Measurements from ENCODE around the gene SAMM50. TPM values are rescaled to one million over a fixed set of nuclear protein-coding genes. Genes with fewer than 3 reads are reported as not detected.

SAMM50 gene
- polyA plus RNA-seq = 10 to 100 TPM; 45.4 to 66.9 (median 56.4) TPM
- long read RNA-seq, donor 1, transcript SAMM50-201 (15 exons, 1,717 nt) = major isoform, 45 of 76 reads
- long read RNA-seq, donor 1, transcript SAMM50-206 (3 exons, 3,248 nt) = minor isoform, 5 of 76 reads
- long read RNA-seq, donor 1, partial matches to known transcripts = 26 of 76 reads
- long read RNA-seq, donor 1, other reads (novel, unspliced or antisense) = 0 of 76 reads
- long read RNA-seq, donor 2, transcript SAMM50-201 (15 exons, 1,717 nt) = major isoform, 13 of 19 reads
- long read RNA-seq, donor 2, partial matches to known transcripts = 6 of 19 reads
- long read RNA-seq, donor 2, other reads (novel, unspliced or antisense) = 0 of 19 reads
- long read RNA-seq, donor 3, transcript SAMM50-201 (15 exons, 1,717 nt) = major isoform, 7 of 16 reads
- long read RNA-seq, donor 3, partial matches to known transcripts = 6 of 16 reads
- long read RNA-seq, donor 3, other reads (novel, unspliced or antisense) = 0 of 16 reads
- long read RNA-seq, donor 4 = 0 reads
- long read RNA-seq, donor 5, partial matches to known transcripts = 12 of 17 reads
- long read RNA-seq, donor 5, other reads (novel, unspliced or antisense) = 0 of 17 reads
- long read RNA-seq, donor 6, transcript SAMM50-201 (15 exons, 1,717 nt) = major isoform, 13 of 43 reads
- long read RNA-seq, donor 6, partial matches to known transcripts = 29 of 43 reads
- long read RNA-seq, donor 6, other reads (novel, unspliced or antisense) = 0 of 43 reads
- long read RNA-seq, donor 7, transcript SAMM50-201 (15 exons, 1,717 nt) = major isoform, 31 of 50 reads
- long read RNA-seq, donor 7, partial matches to known transcripts = 15 of 50 reads
- long read RNA-seq, donor 7, other reads (novel, unspliced or antisense) = 0 of 50 reads
- long read RNA-seq, donor 8 = 0 reads
- long read RNA-seq, donor 9, transcript SAMM50-201 (15 exons, 1,717 nt) = major isoform, 5 of 5 reads
- long read RNA-seq, donor 9, partial matches to known transcripts = 0 of 5 reads
- long read RNA-seq, donor 9, other reads (novel, unspliced or antisense) = 0 of 5 reads
- long read RNA-seq, donor 10, transcript SAMM50-201 (15 exons, 1,717 nt) = major isoform, 11 of 37 reads
- long read RNA-seq, donor 10, partial matches to known transcripts = 22 of 37 reads
- long read RNA-seq, donor 10, other reads (novel, unspliced or antisense) = 0 of 37 reads

GRCh38 chr22:43955040-43955882 is at the start of gene SAMM50:
Gene SAMM50 (plus strand): TSS chr22:43955442. CDS start chr22:43955578, 136 bp downstream.
- H3K27ac ChIP-seq (ENCODE audit: low read depth in 1 of 3, low read length in 2 of 3) = peak within 1 kb of the TSS; percentile 76 to 95 (median 88)
- 0 to 1% (median 0%) methylated on average over 68 to 74 of the region's 74 CpGs for WGBS, 3 donors
- H3K4me1 ChIP-seq (ENCODE audit: control insufficient read depth in 3 of 3, insufficient read depth in 2 of 3, low read depth in 1 of 3, low read length in 2 of 3) = peaks cover 0 to 8% (median 5%) of the 10 kb centered on the region in 3 donors
- no peaks in the 10 kb centered on the region for H3K36me3 ChIP-seq (ENCODE audit: control insufficient read depth in 3 of 3, insufficient read depth in 2 of 3, low read depth in 1 of 3, low read length in 3 of 3)
- FAIRE-seq = no peak
- peak within 1 kb of the TSS; percentile 55 to 90 (median 82) for H3K4me3 ChIP-seq (ENCODE audit: low read depth in 1 of 3, low read length in 3 of 3)
- H3K9me3 ChIP-seq (ENCODE audit: control insufficient read depth in 2 of 2, insufficient read depth in 1 of 2, low read depth in 1 of 2, low read length in 1 of 2) = no peaks in the 10 kb centered on the region
- H3K27me3 ChIP-seq (ENCODE audit: control insufficient read depth in 3 of 3, insufficient read depth in 3 of 3, low read length in 3 of 3) = no peaks in the 10 kb centered on the region
- peak; percentile 95 to 96 for DNase-seq

GRCh38 chr22:43905681-43906080 is 49.6 kb upstream of the SAMM50 start:
- 46 to 62% (median 60%) methylated on average over 7 of the region's 7 CpGs for WGBS, 3 donors
- no peaks in the 10 kb centered on the region for H3K27me3 ChIP-seq (ENCODE audit: control insufficient read depth in 3 of 3, insufficient read depth in 3 of 3, low read length in 3 of 3)

GRCh38 chr22:43909708-43910107 is 45.5 kb upstream of the SAMM50 start:
- FAIRE-seq (no peak), DNase-seq (no peak)
- 80 to 92% (median 83%) methylated on average over 1 of the region's 1 CpG for WGBS, 3 donors
- H3K27ac ChIP-seq (ENCODE audit: low read depth in 1 of 3, low read length in 2 of 3) = no peak overlapping the region
- no peaks in the 10 kb centered on the region for H3K9me3 ChIP-seq (ENCODE audit: control insufficient read depth in 2 of 2, insufficient read depth in 1 of 2, low read depth in 1 of 2, low read length in 1 of 2)
- H3K4me3 ChIP-seq (ENCODE audit: low read depth in 1 of 3, low read length in 3 of 3) = no peak overlapping the region
- no peaks in the 10 kb centered on the region for H3K36me3 ChIP-seq (ENCODE audit: control insufficient read depth in 3 of 3, insufficient read depth in 2 of 3, low read depth in 1 of 3, low read length in 3 of 3)
- H3K4me1 ChIP-seq (ENCODE audit: control insufficient read depth in 3 of 3, insufficient read depth in 2 of 3, low read depth in 1 of 3, low read length in 2 of 3) = no peaks in the 10 kb centered on the region
- no peaks in the 10 kb centered on the region for H3K27me3 ChIP-seq (ENCODE audit: control insufficient read depth in 3 of 3, insufficient read depth in 3 of 3, low read length in 3 of 3)

More at GRCh38 chr22:43905681-43906080, 49.6 kb upstream of the SAMM50 start:
- no peaks in the 10 kb centered on the region for H3K9me3 ChIP-seq (ENCODE audit: control insufficient read depth in 2 of 2, insufficient read depth in 1 of 2, low read depth in 1 of 2, low read length in 1 of 2)
- FAIRE-seq (no peak), DNase-seq (no peak)
- H3K27ac ChIP-seq (ENCODE audit: low read depth in 1 of 3, low read length in 2 of 3) = no peak overlapping the region
- no peaks in the 10 kb centered on the region for H3K4me1 ChIP-seq (ENCODE audit: control insufficient read depth in 3 of 3, insufficient read depth in 2 of 3, low read depth in 1 of 3, low read length in 2 of 3)
- no peak overlapping the region for H3K4me3 ChIP-seq (ENCODE audit: low read depth in 1 of 3, low read length in 3 of 3)
- H3K36me3 ChIP-seq (ENCODE audit: control insufficient read depth in 3 of 3, insufficient read depth in 2 of 3, low read depth in 1 of 3, low read length in 3 of 3) = no peaks in the 10 kb centered on the region

GRCh38 chr22:43910178-43910695 is 45.0 kb upstream of the SAMM50 start:
- H3K27me3 ChIP-seq (ENCODE audit: control insufficient read depth in 3 of 3, insufficient read depth in 3 of 3, low read length in 3 of 3) = no peaks in the 10 kb centered on the region
- no peaks in the 10 kb centered on the region for H3K36me3 ChIP-seq (ENCODE audit: control insufficient read depth in 3 of 3, insufficient read depth in 2 of 3, low read depth in 1 of 3, low read length in 3 of 3)
- H3K4me1 ChIP-seq (ENCODE audit: control insufficient read depth in 3 of 3, insufficient read depth in 2 of 3, low read depth in 1 of 3, low read length in 2 of 3) = no peaks in the 10 kb centered on the region
- WGBS, 3 donors = 59 to 67% (median 61%) methylated on average over 6 of the region's 6 CpGs
- H3K27ac ChIP-seq (ENCODE audit: low read depth in 1 of 3, low read length in 2 of 3) = no peak overlapping the region
- no peaks in the 10 kb centered on the region for H3K9me3 ChIP-seq (ENCODE audit: control insufficient read depth in 2 of 2, insufficient read depth in 1 of 2, low read depth in 1 of 2, low read length in 1 of 2)
- DNase-seq = no peak
- no peak overlapping the region for H3K4me3 ChIP-seq (ENCODE audit: low read depth in 1 of 3, low read length in 3 of 3)
- FAIRE-seq = no peak

GRCh38 chr22:43911351-43911750 is 43.9 kb upstream of the SAMM50 start:
- Histone ChIP-seq H3K4me3 (ENCODE audit: low read depth in 1 of 3, low read length in 3 of 3) (no peak overlapping the region), H3K27ac (ENCODE audit: low read depth in 1 of 3, low read length in 2 of 3) (no peak overlapping the region), H3K27me3 (ENCODE audit: control insufficient read depth in 3 of 3, insufficient read depth in 3 of 3, low read length in 3 of 3) (no peaks in the 10 kb centered on the region), H3K9me3 (ENCODE audit: control insufficient read depth in 2 of 2, insufficient read depth in 1 of 2, low read depth in 1 of 2, low read length in 1 of 2) (no peaks in the 10 kb centered on the region), H3K36me3 (ENCODE audit: control insufficient read depth in 3 of 3, insufficient read depth in 2 of 3, low read depth in 1 of 3, low read length in 3 of 3) (no peaks in the 10 kb centered on the region), H3K4me1 (ENCODE audit: control insufficient read depth in 3 of 3, insufficient read depth in 2 of 3, low read depth in 1 of 3, low read length in 2 of 3) (no peaks in the 10 kb centered on the region)
- DNase-seq = no peak
- FAIRE-seq = no peak
- WGBS, 3 donors = 10 to 21% (median 16%) methylated on average over 4 of the region's 4 CpGs

- H3K4me1 ChIP-seq (ENCODE audit: control insufficient read depth in 3 of 3, insufficient read depth in 2 of 3, low read depth in 1 of 3, low read length in 2 of 3) = no peaks in the 10 kb centered on the region
- WGBS, 3 donors = 77 to 92% (median 90%) methylated on average over 5 to 6 of the region's 6 CpGs
- H3K36me3 ChIP-seq (ENCODE audit: control insufficient read depth in 3 of 3, insufficient read depth in 2 of 3, low read depth in 1 of 3, low read length in 3 of 3) = no peaks in the 10 kb centered on the region
- FAIRE-seq = no peak
- peaks cover 0 to 3% (median 0%) of the 10 kb centered on the region in 3 donors for H3K27me3 ChIP-seq (ENCODE audit: control insufficient read depth in 3 of 3, insufficient read depth in 3 of 3, low read length in 3 of 3)
- no peak for DNase-seq
- no peak overlapping the region for H3K4me3 ChIP-seq (ENCODE audit: low read depth in 1 of 3, low read length in 3 of 3)
- H3K9me3 ChIP-seq (ENCODE audit: control insufficient read depth in 2 of 2, insufficient read depth in 1 of 2, low read depth in 1 of 2, low read length in 1 of 2) = no peaks in the 10 kb centered on the region
- no peak overlapping the region for H3K27ac ChIP-seq (ENCODE audit: low read depth in 1 of 3, low read length in 2 of 3)
Observed at GRCh38 chr22:43917521-43917920, 37.7 kb upstream of the SAMM50 start.

- Histone ChIP-seq H3K4me3 (ENCODE audit: low read depth in 1 of 3, low read length in 3 of 3) (no peak overlapping the region), H3K27ac (ENCODE audit: low read depth in 1 of 3, low read length in 2 of 3) (no peak overlapping the region), H3K9me3 (ENCODE audit: control insufficient read depth in 2 of 2, insufficient read depth in 1 of 2, low read depth in 1 of 2, low read length in 1 of 2) (no peaks in the 10 kb centered on the region), H3K4me1 (ENCODE audit: control insufficient read depth in 3 of 3, insufficient read depth in 2 of 3, low read depth in 1 of 3, low read length in 2 of 3) (no peaks in the 10 kb centered on the region), H3K36me3 (ENCODE audit: control insufficient read depth in 3 of 3, insufficient read depth in 2 of 3, low read depth in 1 of 3, low read length in 3 of 3) (no peaks in the 10 kb centered on the region), H3K27me3 (ENCODE audit: control insufficient read depth in 3 of 3, insufficient read depth in 3 of 3, low read length in 3 of 3) (peaks cover 0 to 3% (median 0%) of the 10 kb centered on the region in 3 donors)
- DNase-seq (no peak), FAIRE-seq (no peak)
- 60 to 78% (median 74%) methylated on average over 16 of the region's 16 CpGs for WGBS, 3 donors
Observed at GRCh38 chr22:43919106-43919973, 35.9 kb upstream of the SAMM50 start.

Measured in small intestine (tissue), 16 donors.